Peyer's patch (tissue), 4 donors: ENCODE measurements around the gene LHFPL2.

Experiments
- POLR2A ChIP-seq, 2 donors: fragments of 450-650 bp; IDR thresholded peaks; one replicate each; pipeline ENCODE4 v1.5.1; 2017; ENCODE audit warnings: antibody characterized with exemption in 2 of 2, mild to moderate bottlenecking in 2 of 2, moderate library complexity in 2 of 2
- TF ChIP-seq, protein P1 (sequence below), 6 experiments: fragments of 450-650 bp in 4 of 6; fragments of 200-600 bp in 2 of 6; sonication (generic) in 1 of 6; IDR thresholded peaks; one replicate each; pipeline ENCODE4 v1.5.1; 2017 to 2019; ENCODE audit warnings: antibody characterized with exemption in 6 of 6, mild to moderate bottlenecking in 3 of 6, moderate library complexity in 1 of 6

DNA sequence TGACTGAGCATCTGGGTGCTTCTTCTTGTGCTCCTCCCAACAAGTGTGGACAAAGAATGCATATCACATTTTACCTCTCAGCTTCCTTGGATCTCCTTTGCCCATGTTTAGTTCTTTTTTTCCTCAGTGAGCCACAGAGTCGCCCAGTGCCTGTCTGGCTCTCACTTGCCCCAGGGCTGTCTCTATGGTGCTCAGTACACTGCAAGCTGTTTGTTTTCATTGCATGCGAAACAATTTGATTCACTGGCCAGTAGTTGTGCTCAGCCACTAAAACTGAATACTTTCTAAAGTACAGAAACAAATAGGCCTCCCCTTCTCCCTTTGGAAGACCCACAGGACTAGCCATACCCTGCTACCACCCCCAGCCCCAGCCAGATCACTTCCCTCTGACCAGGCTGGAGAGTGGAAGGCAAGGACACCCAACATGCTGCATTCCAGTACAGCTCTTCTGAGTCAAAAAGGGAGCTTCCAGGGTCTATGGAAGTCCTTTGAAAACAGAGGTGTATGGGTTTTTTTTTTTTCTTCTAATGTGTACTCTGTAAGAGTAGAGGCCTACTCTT lies 3.8 kb downstream of the LHFPL2 start:
- TF ChIP-seq POLR2A (IDR thresholded peaks at IDR 0.05) = no peak
- TF ChIP-seq, protein P1, sequence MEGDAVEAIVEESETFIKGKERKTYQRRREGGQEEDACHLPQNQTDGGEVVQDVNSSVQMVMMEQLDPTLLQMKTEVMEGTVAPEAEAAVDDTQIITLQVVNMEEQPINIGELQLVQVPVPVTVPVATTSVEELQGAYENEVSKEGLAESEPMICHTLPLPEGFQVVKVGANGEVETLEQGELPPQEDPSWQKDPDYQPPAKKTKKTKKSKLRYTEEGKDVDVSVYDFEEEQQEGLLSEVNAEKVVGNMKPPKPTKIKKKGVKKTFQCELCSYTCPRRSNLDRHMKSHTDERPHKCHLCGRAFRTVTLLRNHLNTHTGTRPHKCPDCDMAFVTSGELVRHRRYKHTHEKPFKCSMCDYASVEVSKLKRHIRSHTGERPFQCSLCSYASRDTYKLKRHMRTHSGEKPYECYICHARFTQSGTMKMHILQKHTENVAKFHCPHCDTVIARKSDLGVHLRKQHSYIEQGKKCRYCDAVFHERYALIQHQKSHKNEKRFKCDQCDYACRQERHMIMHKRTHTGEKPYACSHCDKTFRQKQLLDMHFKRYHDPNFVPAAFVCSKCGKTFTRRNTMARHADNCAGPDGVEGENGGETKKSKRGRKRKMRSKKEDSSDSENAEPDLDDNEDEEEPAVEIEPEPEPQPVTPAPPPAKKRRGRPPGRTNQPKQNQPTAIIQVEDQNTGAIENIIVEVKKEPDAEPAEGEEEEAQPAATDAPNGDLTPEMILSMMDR (IDR thresholded peaks at IDR 0.05) = no peak
